CD1c-positive myeloid dendritic cell (primary cell): ENCODE measurements around the gene RAD52.

Experiments used
- DNase-seq: peaks from one replicate; pipeline ENCODE4 v3.0.0-alpha.2; 2016; ENCODE audit errors: extremely low spot score

The RAD52 gene

DNA sequence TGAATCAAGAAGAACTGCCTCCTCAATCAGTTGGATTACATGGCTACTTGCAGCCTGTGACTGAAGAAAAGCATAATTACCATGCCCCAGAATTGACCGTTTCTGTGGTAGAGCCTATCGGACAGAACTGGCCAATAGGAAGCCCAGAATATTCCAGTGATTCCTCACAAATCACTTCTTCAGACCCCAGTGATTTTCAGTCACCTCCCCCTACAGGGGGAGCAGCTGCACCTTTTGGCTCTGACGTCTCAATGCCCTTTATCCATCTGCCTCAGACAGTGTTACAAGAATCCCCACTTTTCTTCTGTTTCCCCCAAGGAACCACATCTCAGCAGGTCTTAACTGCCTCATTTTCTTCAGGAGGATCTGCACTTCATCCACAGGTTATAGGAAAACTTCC, 80.8 kb downstream of the RAD52 start:
- DNase-seq: no peak

DNA sequence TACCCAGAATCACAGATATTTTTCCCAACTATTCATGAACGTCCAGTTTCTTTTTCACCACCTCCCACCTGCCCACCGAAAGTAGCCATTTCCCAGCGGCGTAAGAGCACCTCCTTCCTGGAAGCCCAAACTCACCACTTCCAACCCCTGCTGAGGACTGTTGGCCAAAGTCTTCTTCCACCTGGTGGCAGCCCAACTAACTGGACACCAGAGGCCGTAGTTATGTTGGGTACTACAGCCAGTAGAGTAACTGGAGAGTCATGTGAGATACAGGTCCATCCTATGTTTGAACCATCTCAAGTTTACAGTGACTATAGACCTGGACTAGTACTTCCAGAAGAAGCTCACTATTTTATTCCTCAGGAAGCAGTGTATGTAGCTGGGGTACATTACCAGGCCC, 81.6 kb downstream of the RAD52 start:
- no peak for DNase-seq

DNA sequence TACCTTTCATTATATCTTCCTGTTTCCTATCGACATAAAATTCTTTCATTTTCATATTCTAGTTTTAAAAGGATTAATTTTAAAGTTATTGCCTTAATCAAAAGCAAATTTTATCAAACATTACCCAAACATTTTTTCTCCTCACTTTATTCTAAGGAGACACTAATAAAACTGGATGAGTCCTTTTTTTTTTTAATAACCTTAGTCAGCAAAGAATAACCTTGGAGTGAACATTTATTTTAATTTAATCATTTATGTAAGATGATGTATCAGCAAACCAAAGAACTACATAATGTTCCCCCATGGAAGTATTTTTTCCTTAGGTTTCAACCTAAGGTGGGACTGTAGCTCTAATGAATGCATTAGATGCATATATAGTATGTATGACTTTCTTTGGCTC, 83.9 kb downstream of the RAD52 start:
- no peak for DNase-seq

DNA sequence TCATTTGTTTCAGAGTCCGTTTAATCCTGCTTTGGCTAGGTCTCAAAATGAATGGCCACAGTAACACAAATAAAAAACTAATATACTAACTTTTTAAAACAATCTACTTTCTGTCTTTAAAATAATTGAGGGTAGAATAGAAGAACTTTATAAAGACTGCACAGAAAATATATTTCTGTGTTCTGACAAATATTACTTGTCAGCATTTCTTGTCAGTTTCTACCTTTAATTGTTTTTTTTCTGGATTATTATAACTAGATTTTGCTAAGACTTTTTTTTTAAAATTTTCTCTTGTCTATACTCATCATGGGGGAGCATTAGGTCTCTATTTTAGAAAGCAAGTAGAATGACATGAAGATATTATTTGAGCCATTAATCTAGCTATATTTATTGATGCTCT, 86.2 kb downstream of the RAD52 start:
- no peak for DNase-seq

DNA sequence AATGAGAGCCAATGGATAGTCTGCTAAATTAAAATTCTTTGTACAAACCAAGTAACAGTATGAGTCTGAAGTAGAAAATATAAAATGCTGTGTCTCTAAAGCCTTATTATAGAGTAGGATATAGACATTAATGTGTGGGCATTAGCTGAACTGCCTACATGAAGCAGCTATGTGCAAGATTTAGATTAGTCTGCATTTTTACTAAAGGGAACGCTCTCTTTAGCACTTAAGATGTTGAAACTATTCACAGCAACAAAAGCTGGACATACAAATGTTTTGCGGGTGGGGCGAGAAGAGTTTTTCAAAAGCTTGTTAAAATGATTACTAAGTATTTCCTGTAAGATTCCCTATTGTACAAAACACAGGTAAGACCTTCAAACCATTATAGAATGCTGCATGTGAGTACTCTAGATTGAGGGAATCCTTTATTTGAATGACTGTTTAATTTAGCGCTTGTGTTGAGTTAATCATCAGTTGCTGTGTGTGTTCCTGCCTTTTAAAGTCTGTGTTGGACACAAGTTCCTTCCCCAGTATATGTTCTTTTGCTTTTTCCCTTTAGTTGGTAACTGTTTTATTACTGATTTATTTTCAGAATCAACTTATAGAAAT, 87.1 kb downstream of the RAD52 start:
- DNase-seq: no peak
